Adrenal gland (tissue), 12 donors: ENCODE data around the gene TSN. TPM values are rescaled to one million over a fixed set of nuclear protein-coding genes. Genes with fewer than 3 reads are reported as not detected.

Experiments used
- DNase-seq, 7 donors: peaks; one replicate each; pipeline ENCODE4 v3.0.0-alpha.2; 2019 to 2020
- H3K27ac ChIP-seq, 5 donors: fragments of 200-600 bp; sonication (generic) in 4 of 5; 1 replicate in 3 of 5; 2 replicates in 2 of 5; pipeline versions ENCODE4 v1.5.1 to v1.8.0; 2016 to 2020; ENCODE audit warnings: mild to moderate bottlenecking in 1 of 5
- H3K27me3 ChIP-seq: fragments of 200-600 bp; 2 replicates; pipeline ENCODE4 v1.8.0; 2021
- H3K36me3 ChIP-seq, 2 donors: fragments of 200-600 bp; replicated peaks in 1 of 2; 1 replicate in 1 of 2; 2 replicates in 1 of 2; pipeline versions ENCODE4 v1.5.1 to v1.8.0; 2018 to 2022
- H3K4me1 ChIP-seq, 2 donors: fragments of 200-600 bp; replicated peaks in 1 of 2; 1 replicate in 1 of 2; 2 replicates in 1 of 2; pipeline versions ENCODE4 v1.5.1 to v1.8.0; 2018 to 2021
- H3K4me3 ChIP-seq, 4 donors: fragments of 200-600 bp; sonication (generic) in 3 of 4; one replicate each; pipeline ENCODE4 v1.5.1; 2016 to 2018
- H3K9me3 ChIP-seq, 3 donors: fragments of 200-600 bp; sonication (generic) in 1 of 3; replicated peaks in 1 of 3; 1 replicate in 2 of 3; 2 replicates in 1 of 3; pipeline versions ENCODE4 v1.5.1 to v1.8.0; 2016 to 2021
- CTCF ChIP-seq, 6 experiments: fragments of 450-650 bp in 4 of 6; fragments of 200-600 bp in 2 of 6; sonication (generic) in 1 of 6; IDR thresholded peaks; 1 replicate in 5 of 6; 2 replicates in 1 of 6; pipeline versions ENCODE4 v1.5.1 to v1.8.0; 2016 to 2021; ENCODE audit warnings: antibody characterized with exemption in 6 of 6, mild to moderate bottlenecking in 2 of 6, moderate library complexity in 1 of 6
- POLR2A ChIP-seq, 2 donors: fragments of 450-650 bp; IDR thresholded peaks; one replicate each; pipeline ENCODE4 v1.6.1; 2017; ENCODE audit warnings: antibody characterized with exemption in 2 of 2, mild to moderate bottlenecking in 2 of 2, moderate library complexity in 1 of 2
- whole genome bisulfite sequencing, 4 donors: extraction: QIAGEN DNeasy Blood & Tissue Kit in 2 of 4; methylation state at CpG; one replicate each; pipeline versions ENCODE4 v1.1.5 to v1.1.7; 2013 to 2017; 5-methylcytosine and 5-hydroxymethylcytosine counted together
- intact Hi-C, 2 donors: fragments of 100-400 bp; cut with DNase I; formaldehyde crosslinking; loops; one replicate each; pipeline versions ENCODE4 v1.14.1 to v1.15.0; 2022 to 2023
- polyA plus RNA-seq, 3 donors: library from polyadenylated mRNA; stranded (reverse); fragments of 200-250 nt in 2 of 3; fragments of 350-450 nt in 1 of 3; fragmentation: Illumina TruSeq in 1 of 3; extraction: RNeasy Lipid Tissue Mini Kit (QIAGEN cat#74804) in 1 of 3; gene quantifications; one replicate each; pipeline ENCODE4 v1.2.3, GENCODE V29; 2013 to 2014
- total RNA-seq, 9 donors: library from RNA; depleted of rRNA in 4 of 9; stranded (reverse); fragments of >200 nt in 4 of 9; fragments of 120-200 nt in 1 of 9; fragmentation: NEBNext Ultra II Directional in 1 of 9; extraction: Animal tissue kit (Norgen Biotek cat#: 25700) in 1 of 9; gene quantifications; one replicate each; pipeline versions ENCODE4 v1.1.0 to v1.2.4, GENCODE V29; 2013 to 2023
- donor health status: healthy with polysubstance abuse.
- donor health status: Bipolar disorder and iron deficiency.
- donor health status: DM: yes; HTN: yes; CAD: no.
- donor health status: DM: no; HTN: no; CAD: no.
- donor health status: DM: no; HTN: no; CAD: no.
- donor health status: DM: yes; HTN: yes; CAD: no.

Gene TSN
- total and polyA plus RNA-seq, 12 donors = 16.3 to 152 (median 47.3) TPM

DNA sequence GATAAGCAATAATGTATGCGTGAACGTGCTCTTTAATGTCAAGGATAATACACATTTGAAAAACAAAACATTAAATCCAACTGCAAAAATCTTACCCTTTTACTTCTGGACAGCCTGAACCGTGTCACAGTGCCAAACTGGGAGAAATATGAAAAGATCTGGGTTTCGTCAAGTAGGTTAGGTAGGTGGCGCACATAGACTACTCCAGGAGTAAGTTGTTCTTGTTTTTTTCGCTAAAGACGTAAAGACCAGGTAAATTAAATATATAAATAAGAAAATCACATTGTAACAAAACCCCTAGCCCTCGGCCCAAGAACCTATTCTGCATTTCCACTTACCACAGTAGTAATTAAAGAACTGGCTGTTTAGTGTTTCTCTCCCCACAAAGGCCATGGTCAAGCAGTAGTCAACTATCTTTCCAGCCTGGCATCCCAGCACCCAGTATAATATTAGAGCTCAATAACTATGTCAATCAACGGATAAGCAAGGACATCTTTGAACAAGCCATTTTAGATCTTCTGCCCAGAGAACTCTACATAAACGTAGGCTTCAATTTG is 19.9 kb upstream of the TSN start:
- Histone ChIP-seq H3K9me3 (no peaks in the 10 kb centered on the region), H3K4me1 (peaks cover 5 to 13% of the 10 kb centered on the region in 2 donors), H3K4me3 (peak overlapping the region; percentile 60 to 89 (median 76)), H3K27me3 (no peaks in the 10 kb centered on the region), H3K27ac (peak overlapping the region in 2 of 5 donors; percentile 52 to 80), H3K36me3 (peaks cover 0 to 32% of the 10 kb centered on the region in 2 donors)
- intact Hi-C loops = no loop called here
- DNase-seq = peak in 1 of 7 donors; percentile 35
- 20 to 30% (median 24%) methylated on average over 10 of the region's 10 CpGs for WGBS, 4 donors
- no peak for TF ChIP-seq CTCF (IDR thresholded peaks at IDR 0.05)
- no peak for TF ChIP-seq POLR2A (IDR thresholded peaks at IDR 0.05)

DNA sequence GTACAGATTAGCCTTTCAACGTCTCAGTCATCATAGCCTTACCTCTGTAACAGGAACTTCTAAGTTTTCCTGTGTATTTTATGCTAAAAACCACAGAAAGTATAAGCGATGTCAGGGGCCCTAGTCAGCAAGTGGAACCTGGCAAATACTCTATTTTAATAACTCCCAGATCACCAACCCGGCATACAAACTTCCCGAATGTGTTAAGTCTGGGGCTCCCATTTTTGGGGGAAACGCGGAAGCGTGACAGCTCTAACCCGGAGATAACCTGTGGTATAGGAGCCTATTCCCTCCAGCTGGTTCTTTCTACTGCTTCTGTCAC is 19.4 kb upstream of the TSN start:
- no peaks in the 10 kb centered on the region for H3K9me3 ChIP-seq
- no peaks in the 10 kb centered on the region for H3K27me3 ChIP-seq
- peak overlapping the region; percentile 60 to 89 (median 76) for H3K4me3 ChIP-seq
- H3K4me1 ChIP-seq = peaks cover 5 to 13% of the 10 kb centered on the region in 2 donors
- 0 to 1% (median 0%) methylated on average over 8 of the region's 8 CpGs for WGBS, 4 donors
- DNase-seq = no peak
- H3K27ac ChIP-seq = peak overlapping the region in 4 of 5 donors; percentile 52 to 86 (median 74)
- intact Hi-C loops = no loop called here
- no peak for TF ChIP-seq POLR2A (IDR thresholded peaks at IDR 0.05)
- TF ChIP-seq CTCF (IDR thresholded peaks at IDR 0.05) = no peak
- peaks cover 0 to 26% of the 10 kb centered on the region in 2 donors for H3K36me3 ChIP-seq

DNA sequence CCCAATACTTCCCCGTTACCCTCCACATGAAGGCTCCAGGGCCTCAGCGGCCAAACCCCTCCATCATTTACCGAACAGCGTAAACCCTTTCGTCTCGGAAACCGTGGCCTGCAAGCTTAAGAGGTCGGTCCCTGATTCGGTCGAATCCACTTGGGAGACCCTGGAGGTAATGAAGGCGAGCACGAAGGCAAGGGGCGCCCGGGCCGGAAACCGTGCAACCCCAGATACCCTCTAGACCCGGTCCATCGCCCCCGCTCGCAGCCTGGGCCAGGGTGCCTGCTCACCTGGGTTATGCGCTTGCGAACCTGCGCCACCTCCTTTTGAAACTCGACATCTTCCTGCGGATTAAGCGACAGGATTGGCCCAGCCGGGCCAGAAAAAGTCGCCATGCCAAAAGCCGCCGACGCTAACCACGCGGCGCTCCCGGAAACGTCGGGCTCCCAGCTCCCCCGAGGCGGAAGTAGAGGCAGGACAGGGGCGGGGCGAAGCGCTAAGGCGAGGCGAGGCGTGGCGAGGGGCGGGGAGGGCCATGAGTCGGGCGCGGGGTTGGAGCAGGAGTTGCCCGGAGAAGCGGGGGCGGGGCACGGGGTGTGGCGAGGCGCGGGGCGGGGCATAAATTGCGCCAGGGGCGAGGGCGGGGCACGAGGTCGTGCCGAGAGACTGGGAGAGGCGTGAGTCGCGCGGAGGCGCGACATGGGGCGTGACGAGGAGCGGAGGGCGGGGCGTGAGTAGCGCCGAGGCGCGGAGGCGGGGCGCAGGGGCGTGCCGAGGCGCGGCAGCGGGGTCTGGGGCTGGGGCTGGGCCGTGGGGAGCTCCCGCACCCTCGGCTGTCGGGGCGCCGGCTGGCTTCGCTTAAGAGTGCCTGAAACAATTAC is 18.8 kb upstream of the TSN start, which contains the start of gene NIFK:
Gene NIFK (minus strand): TSS at position 414 of the 875 bp plus-strand sequence. CDS start 25 bp downstream, at position 389.
- intact Hi-C loops = no loop called here
- peak; percentile 99 to 100 (median 99) for DNase-seq
- TF ChIP-seq POLR2A (IDR thresholded peaks at IDR 0.05) (peak; percentile 35 to 68), CTCF (IDR thresholded peaks at IDR 0.05) (peak in 2 of 6 experiments; percentile 14 to 16)
- WGBS, 4 donors = 0 to 3% (median 0%) methylated on average over 6 to 93 of the region's 93 CpGs
- H3K36me3 ChIP-seq = peaks cover 0 to 20% of the 10 kb centered on the region in 2 donors
- H3K4me1 ChIP-seq = peaks cover 5 to 13% of the 10 kb centered on the region in 2 donors
- no peaks in the 10 kb centered on the region for H3K9me3 ChIP-seq
- peak within 1 kb of the TSS in 4 of 5 donors; percentile 52 to 86 (median 74) for H3K27ac ChIP-seq
- H3K27me3 ChIP-seq = no peaks in the 10 kb centered on the region
- H3K4me3 ChIP-seq = peak within 1 kb of the TSS; percentile 60 to 89 (median 76)

- no peak for DNase-seq
- 79 to 84% (median 83%) methylated on average over 6 of the region's 6 CpGs for WGBS, 4 donors
- no peaks in the 10 kb centered on the region for H3K36me3 ChIP-seq
Measured at GRCh38 chr2:121740973-121741372, 14.5 kb upstream of the TSN start.

More at GRCh38 chr2:121740973-121741372, 14.5 kb upstream of the TSN start:
- intact Hi-C loops = no loop called here
- Histone ChIP-seq H3K4me1 (no peaks in the 10 kb centered on the region), H3K27me3 (no peaks in the 10 kb centered on the region), H3K4me3 (no peak overlapping the region), H3K9me3 (no peaks in the 10 kb centered on the region), H3K27ac (no peak overlapping the region)
- no peak for TF ChIP-seq CTCF (IDR thresholded peaks at IDR 0.05)
- TF ChIP-seq POLR2A (IDR thresholded peaks at IDR 0.05) = no peak
